NCI-H748 treated with DMSO at 0.1 percent for 48 hours (cell line): ENCODE measurements around the gene DYNLL2.
A peak's percentile ranks its signal among the peaks of the same experiment; 100 is the strongest.
"Not testable (repeated sequence)": the region's sequence is repeated elsewhere in the genome, so short reads cannot be mapped to it uniquely, and the experiment has no call there.

Experiments used
- DNase-seq: peaks from one replicate; lab custom pipeline; 2025; lab: John Stamatoyannopoulos, UW

DYNLL2 gene

GRCh38 chr17:58072862-58073261 lies 10.4 kb upstream of the DYNLL2 start:
- no peak for DNase-seq

- not testable (repeated sequence) for DNase-seq
Measured at GRCh38 chr17:58073266-58073665, 10.0 kb upstream of the DYNLL2 start.

- DNase-seq: not testable (repeated sequence)
Measured at GRCh38 chr17:58074406-58074805, 8.8 kb upstream of the DYNLL2 start.

- DNase-seq: no peak
Measured at GRCh38 chr17:58079300-58080033, 3.8 kb upstream of the DYNLL2 start.

GRCh38 chr17:58081646-58082340 lies 1.4 kb upstream of the DYNLL2 start:
- no peak for DNase-seq

GRCh38 chr17:58082341-58082869 lies 814 bp upstream of the DYNLL2 start:
- no peak for DNase-seq

- DNase-seq: no peak
Measured at GRCh38 chr17:58083491-58084316, 485 bp downstream of the DYNLL2 start.

GRCh38 chr17:58084317-58084981 lies 1.2 kb downstream of the DYNLL2 start:
- peak; percentile 11 for DNase-seq

GRCh38 chr17:58085039-58085715 lies 2.0 kb downstream of the DYNLL2 start:
- no peak for DNase-seq

GRCh38 chr17:58086953-58087352 lies 3.7 kb downstream of the DYNLL2 start:
- no peak for DNase-seq

GRCh38 chr17:58088624-58089023 lies 5.4 kb downstream of the DYNLL2 start:
- no peak for DNase-seq

- DNase-seq: no peak
Measured at GRCh38 chr17:58089111-58089510, 5.9 kb downstream of the DYNLL2 start.

GRCh38 chr17:58091024-58091567 lies 7.9 kb downstream of the DYNLL2 start:
- no peak for DNase-seq

GRCh38 chr17:58092101-58092796 lies 9.0 kb downstream of the DYNLL2 start:
- no peak for DNase-seq

- DNase-seq: no peak
Measured at GRCh38 chr17:58092797-58093385, 9.7 kb downstream of the DYNLL2 start.

GRCh38 chr17:58094118-58094517 lies 10.9 kb downstream of the DYNLL2 start:
- no peak for DNase-seq

GRCh38 chr17:58096892-58097291 lies 13.7 kb downstream of the DYNLL2 start:
- no peak for DNase-seq

GRCh38 chr17:58097384-58098088 lies 14.3 kb downstream of the DYNLL2 start:
- DNase-seq: no peak

GRCh38 chr17:58100506-58100905 lies 17.3 kb downstream of the DYNLL2 start:
- DNase-seq: no peak
